ENCODE measurements around the gene STIL.

Gene STIL

DNA sequence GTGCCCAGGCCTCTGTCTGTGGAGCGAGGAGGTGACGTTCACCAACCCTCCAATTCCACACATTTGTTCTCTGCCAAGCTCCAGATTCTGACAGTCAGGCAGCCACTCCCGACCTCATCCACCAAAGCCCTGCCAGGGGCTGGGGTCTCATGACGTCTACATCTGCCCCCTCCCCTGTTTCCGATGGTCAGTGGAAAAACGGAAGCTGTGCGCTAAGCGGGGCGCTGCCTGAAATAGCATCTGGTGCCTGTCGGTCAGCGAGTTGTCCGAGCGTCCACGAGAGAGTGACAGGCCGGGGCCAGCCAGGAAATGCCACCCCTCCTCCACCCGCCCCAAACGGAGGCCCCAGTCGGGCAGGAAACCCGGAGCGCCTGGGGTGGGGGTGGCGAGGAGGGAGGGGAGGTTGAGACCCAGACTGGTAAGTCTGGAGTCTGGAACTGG lies 78.7 kb downstream of the STIL start:
- no peak for DNase-seq (ENCODE audit: low spot score)

DNA sequence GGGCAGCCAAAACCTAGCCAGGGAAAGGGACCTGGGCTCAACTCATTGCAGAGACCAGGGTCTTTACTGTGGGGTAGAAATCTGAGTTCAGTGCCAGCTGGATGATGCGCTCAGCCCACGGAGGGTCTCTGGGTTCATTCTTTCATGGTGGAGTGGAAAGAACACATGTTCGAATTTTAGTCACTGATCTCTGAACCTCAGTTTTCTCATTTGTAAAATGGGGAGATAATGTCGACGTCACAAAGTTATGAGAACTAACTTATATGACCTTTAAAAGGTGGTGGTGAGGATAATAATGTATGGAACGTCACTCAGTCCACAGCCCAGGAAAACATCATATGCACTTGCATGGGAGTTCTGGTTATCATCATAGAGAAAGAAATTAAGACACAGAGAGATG lies 80.8 kb downstream of the STIL start:
- no peak for DNase-seq (ENCODE audit: low spot score)

- DNase-seq (ENCODE audit: low spot score): no peak
Measured at GRCh38 chr1:47232187-47232874, 81.6 kb downstream of the STIL start, which contains the start of gene TAL1. Gene TAL1 (minus strand): TSS chr1:47232225. CDS start chr1:47225888, 6,337 bp downstream.

DNA sequence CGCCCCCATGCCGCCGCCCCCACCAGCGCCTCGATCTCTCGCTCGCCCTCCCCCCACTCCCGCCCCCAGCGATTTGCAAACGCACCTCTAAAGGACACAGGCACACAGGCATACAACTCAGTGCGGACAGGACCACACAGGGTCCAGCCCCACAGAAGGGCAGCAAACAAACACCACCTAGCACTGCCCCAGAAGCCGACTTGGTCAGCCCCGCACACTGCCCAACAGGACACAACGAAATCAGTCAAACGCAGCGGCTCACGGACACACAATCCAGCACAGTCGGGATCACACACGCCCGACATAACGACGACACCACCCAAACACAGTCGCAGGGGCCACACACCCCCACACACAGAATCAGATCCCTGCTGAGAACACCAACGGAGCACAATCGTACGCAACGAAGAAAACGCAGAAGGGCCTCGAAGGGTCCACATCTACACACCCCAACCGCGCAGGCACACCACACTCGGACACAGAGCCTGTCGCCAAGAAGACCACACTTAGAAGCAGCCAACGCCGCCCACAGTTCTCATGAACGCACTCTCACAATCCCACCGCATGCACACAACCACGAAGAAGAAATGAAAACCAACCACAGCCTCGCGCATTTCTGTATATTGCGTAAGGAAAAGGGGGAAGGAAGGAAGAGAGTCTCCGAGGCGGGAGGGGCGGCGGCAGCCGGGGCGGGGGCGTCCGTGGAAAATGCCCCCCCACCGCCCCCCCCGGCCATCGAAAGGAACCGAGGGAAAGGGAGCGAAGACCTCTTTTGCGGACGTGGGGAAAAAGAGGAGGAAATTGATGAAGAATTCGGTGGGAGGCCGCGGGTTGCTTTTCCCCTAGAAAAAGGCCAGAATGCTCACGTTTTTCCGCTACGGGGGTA lies 82.4 kb downstream of the STIL start:
- DNase-seq (ENCODE audit: low spot score): no peak

DNA sequence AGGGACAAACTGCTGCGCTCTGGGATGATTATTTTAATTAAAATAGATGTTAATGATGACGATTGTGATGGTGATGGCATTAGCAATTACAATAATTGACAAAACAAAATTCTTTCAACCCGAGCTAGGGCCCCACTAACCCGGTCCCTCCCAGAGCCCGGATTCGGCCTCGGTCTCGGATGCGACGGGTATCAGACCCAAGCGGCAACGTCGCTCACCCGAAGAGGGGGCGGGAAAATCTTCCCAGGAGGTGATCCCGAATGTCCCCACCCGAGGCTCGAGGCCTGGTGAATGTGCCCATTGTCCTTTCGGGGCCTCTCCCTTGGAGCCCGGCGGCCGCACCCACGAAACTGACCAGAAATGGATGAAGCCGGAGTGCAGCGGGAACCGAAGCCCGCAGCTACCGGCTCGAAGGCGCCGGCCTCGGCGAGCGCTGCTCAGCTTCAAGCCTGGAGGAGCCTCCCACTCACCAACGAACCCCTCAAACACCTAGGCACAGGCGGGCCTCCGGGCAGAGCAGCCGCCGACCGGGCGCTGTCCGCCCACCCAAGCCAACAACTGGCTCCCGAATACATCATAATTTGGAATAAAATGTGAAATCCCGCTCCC lies 83.2 kb downstream of the STIL start:
- no peak for DNase-seq (ENCODE audit: low spot score)

DNA sequence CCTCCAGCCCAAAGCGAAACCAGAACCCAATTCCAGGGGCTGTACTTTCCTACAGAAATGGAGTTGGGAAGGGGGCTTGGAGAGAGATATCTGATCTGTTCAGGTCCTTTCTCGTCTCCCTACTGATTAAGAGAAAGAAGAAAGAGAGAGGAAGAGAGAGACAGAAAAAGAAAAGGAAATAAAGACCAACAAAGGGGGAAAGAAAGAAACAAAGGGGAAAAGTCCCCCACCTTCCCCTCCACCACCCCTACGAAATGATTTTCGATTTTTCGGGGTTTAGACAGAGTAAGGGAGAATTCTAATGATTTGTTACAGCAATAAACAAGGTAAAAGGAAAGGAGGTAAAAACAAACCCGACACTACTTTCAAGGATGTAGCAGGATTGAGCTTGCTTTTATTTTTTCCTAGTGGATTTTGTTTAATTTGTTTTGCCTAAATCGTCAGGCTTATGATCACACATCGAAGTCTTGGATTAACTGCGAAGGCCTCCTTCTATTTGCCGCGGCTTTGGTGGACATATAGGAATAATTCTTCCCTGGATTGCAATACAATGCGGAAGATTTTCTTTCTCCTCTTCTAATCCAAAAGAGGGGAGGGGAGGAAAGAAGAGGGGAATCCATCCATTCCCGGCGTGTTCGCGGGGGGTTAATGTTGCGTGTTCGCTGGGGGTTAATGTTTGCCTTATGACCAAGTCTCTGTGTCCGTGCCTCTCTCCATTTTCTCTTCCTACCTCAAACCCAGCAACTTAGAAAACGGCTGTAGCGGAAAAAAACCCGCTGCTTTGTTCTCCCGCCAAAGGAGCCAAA lies 83.9 kb downstream of the STIL start:
- no peak for DNase-seq (ENCODE audit: low spot score)

DNA sequence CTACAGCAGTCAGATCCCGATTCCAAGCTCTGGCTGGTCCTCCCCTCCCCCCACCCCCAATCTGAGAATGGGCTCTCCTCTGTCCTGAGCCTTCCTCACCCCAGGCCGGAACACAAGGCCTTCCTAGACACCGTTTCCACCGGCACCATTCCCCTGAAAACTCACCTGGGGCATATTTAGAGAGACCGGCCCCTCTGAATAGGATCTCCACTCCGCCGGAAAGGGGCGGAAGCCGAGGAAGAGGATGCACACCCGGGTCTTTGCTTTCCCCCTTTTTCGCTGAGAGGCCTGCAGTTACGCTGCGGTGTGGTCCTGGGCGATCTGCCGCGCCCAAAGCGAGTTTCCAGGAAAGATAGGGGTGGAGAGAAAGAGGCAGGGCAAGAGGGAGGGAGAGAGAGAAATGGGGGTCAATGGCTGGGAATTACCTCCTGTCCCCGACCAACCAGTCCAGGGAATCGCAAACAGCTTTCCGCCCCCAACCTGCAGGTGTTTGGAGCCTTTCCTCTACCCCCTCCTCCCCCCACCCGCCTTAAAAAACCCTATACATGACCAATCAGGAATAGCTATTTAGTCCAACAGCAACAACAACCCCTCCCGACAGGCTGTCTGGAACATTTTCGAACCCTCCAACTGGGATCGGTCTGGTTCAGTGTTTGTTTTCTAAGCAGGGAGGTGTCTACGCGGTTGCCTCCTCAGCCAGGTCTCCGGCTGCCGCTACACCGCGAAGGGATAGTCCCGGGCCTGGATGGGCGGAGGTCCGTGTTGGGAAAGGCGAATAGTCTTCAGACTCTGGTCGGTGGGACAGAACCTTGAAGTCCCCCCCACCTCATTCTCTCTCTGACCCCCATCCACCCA lies 84.7 kb downstream of the STIL start:
- DNase-seq (ENCODE audit: low spot score): no peak

DNA sequence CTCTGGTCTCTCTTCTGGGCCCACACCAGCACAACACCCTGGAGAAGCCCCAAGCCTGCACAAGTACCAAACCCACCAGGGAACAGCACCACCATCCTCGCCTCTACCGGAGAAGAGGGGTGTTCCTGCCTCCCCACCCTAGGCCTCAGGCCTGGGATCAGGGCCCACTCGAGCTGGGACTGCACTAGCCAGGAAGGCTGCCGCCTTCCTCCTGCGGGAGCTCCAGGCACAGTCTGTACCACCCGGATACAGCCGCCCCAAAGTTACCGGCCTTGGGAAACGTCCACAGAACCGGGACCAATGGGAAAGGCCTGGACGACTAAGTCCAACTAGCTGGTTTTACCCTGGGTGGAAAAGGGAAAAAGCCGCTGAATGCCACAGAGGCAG lies 85.3 kb downstream of the STIL start:
- DNase-seq (ENCODE audit: low spot score): no peak

DNA sequence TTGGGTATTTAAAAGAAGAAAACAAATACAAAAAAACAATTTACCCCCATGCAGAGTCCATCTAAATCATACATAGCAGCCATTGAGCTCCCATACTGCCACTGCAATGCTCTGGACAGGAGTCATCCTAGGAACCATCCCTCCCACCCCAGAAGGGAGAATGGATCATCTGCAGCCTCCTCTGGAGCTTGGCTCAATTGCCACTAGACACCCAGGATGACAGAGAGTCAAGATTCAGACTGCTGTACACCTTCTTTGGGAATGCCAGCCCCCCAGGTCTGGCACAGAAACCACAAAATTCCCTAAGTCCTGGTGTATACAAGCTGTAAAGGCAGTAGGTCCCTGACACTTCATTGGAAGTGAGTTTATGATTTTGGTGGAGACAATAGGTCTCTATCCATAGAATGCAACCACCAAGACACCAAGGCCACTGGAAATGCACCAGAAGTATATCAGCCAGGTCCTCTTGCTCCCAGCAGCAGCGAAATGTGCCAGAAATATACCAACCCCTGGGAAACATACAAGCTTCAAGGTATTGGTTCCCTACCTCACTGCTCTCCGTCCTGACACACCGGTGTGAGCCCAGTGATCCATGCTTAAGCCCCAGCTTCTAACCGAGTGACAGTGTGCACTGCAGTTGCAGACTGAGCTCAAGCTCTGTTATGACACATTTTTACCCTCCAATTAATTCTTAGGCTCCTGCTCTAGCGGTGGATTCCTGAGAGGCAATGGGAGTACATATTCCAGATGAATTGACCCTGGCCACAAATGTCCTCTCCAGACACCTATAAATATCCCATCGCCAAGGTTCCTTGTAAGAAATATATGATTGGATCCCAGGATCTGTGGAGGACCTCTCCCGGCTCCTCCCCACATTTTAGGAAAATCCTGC lies 86.4 kb downstream of the STIL start:
- no peak for DNase-seq (ENCODE audit: low spot score)

GRCh38 chr1:47226839-47227215 lies 87.1 kb downstream of the STIL start:
- DNase-seq (ENCODE audit: low spot score): no peak

DNA sequence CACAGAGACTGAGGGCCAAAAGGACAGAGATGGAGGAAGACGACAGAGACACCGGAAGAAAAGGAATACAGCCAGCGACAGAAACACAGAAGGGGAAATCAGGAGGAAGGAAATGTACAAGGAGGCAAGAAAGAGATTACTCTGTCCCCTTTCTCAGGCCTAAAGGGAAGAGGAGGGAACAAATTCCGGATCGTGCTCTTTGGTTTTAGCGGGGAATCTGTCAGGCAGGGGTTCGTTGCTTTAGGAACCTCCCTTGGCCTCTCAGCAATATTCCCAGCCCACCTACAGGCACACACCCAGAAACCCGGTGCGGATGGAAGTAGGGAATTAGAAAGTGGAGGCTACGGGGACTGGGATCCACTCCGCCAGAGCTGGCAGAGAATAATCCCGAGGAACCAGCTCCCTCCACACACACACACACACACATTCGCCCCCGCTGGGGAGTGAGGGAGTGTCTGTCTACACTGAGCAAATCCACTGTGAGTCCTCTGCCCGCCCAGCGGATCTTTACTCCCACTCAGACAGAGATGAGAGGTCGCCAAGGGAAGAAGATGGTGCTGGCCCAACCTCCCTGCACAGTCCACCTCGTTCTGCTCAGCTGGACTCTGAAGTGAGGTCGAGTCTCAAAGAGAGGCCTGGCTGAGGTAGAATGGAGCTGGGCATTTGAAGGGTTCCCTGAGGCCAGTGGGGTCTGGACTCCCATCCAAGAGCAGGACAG lies 87.7 kb downstream of the STIL start:
- DNase-seq (ENCODE audit: low spot score): no peak

- no peak for DNase-seq (ENCODE audit: low spot score)
Measured at GRCh38 chr1:47225430-47226100, 88.4 kb downstream of the STIL start.

DNA sequence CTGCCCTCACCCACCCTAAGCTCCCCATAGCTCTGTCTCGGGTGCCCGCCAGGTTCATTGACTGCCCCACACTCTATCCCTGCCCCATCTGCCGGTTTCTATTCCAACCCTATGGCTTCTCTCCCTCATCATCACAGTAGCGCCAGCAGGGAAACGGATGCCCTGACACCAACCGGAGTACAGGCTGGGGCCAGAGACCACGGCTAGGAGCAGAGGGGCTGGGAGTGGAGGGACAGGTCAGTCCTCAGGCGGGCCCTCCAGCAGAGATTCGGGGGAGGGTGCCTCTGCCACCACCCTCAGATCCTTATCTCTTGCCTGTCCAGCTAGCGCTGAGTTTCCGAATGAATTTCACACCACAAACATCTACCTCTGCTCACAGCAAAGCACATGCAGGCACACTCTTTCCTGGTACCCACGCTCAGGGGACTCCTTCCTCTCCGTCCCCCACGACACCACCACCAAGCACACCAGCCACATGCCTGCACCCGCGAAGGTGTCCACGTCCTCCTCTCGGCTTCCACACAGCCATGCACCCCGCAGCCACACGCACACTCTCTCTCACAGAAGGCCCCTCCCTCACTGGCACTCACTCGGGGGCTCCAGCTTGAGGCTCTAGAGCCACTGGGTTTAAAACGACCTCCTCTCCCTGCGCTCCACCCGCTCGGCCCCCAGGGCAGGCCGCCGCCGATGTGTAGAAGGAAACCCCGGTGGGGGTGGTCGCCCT lies 89.1 kb downstream of the STIL start:
- DNase-seq (ENCODE audit: low spot score): no peak

- DNase-seq (ENCODE audit: low spot score): no peak
Measured at GRCh38 chr1:47223921-47224675, 89.8 kb downstream of the STIL start.

DNA sequence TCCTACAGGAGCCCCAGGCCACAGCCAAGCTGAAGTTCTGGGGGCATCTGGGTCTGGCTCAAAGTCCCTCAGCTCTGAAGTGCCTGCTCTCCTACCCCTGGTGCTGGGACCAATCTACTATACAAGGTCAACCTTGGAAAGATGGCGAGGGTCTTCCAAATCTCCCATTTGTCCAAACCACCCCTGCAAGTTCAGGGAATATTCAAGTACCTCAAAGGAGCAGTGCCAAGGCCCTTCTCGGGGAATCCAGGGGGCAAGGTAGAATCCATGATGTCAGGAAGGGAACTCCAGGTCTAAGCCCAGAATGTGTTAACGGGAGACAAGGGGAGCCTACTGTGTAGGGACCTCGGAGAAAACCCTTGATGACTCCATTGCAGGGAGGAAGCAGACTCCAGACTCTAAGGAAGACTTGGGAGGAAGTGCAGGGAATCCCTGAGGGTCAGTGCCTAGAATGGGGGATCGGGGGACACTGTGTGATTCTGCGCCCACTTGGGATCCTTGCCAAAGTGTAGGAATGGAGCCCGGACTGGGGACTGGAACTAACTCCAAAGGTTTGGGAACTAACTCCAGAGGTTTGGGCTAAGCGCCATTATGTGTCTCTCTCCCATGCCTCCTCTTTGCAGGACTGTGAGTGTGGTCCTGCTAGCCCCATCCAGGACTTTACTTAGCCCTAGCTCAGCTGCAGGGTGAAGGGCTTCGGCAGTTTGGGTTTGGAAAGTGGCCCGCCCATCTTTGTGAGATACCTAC lies 90.6 kb downstream of the STIL start:
- DNase-seq (ENCODE audit: low spot score): no peak

DNA sequence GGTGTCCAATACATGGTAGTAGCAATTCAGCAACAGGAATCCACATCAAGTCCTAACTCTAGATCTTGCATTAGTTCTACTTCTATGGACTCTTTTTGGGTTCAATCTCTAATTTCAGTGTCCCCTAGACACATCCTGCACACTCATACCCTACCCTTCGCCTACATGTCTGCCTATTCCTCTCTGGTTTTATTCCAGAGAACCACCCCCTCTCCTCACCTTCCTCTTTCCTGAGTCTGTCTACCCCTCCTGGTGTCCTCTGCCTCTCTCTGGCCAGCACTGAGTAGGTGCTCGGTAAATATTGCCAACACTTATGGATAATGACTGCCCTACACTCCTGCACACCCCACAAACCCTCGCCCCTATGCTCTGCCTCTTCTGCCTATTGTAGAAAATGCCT lies 91.5 kb downstream of the STIL start:
- no peak for DNase-seq (ENCODE audit: low spot score)

Data from CD4-positive, alpha-beta T cell treated with Interleukin-2 at 100 ng/mL for 4 hours (primary cell).